ENCODE data around the gene IGDCC3. TPM values are rescaled to one million over a fixed set of nuclear protein-coding genes. Genes with fewer than 3 reads are reported as not detected.

The IGDCC3 gene
- total RNA-seq, 1 experiment from 2014 or later, result 0.32 TPM

- ChIA-PET POLR2A (ENCODE audit: low non-redundant PET) (no interaction called here), CTCF (interaction anchor here (0.6 kb wide), 1 partner anchor 16 kb away, joined by 3 read pairs; no protein-coding TSS in a partner anchor)
- H3K4me1 ChIP-seq (ENCODE audit: insufficient read depth, low read length, poor library complexity, severe bottlenecking), result peaks cover 18% of the 10 kb centered on the region
- no peaks in the 10 kb centered on the region for H3K9me3 ChIP-seq (ENCODE audit: low read depth, low read length, poor library complexity, severe bottlenecking)
- no peak for DNase-seq (ENCODE audit: low spot score)
- no peak overlapping the region for H3K27ac ChIP-seq (ENCODE audit: low read depth, low read length, poor library complexity, severe bottlenecking)
- H3K27me3 ChIP-seq (replicated peaks; ENCODE audit: insufficient read depth, low read depth, low read length, poor library complexity), result peaks cover 60% of the 10 kb centered on the region
- H3K36me3 ChIP-seq (ENCODE audit: insufficient read depth, low read length, poor library complexity, severe bottlenecking), result no peaks in the 10 kb centered on the region
- intact Hi-C loops (cut with micrococcal nuclease; ENCODE audit: unreplicated experiment), result no loop called here
- peak overlapping the region; percentile 53 for H3K4me3 ChIP-seq (ENCODE audit: low read depth, low read length, poor library complexity, severe bottlenecking)
- TF ChIP-seq CTCF (conservative IDR thresholded peaks at IDR 0.05; ENCODE audit: low read depth, low read length) (no peak), EZH2 (IDR thresholded peaks at IDR 0.05; ENCODE audit: borderline replicate concordance, low read depth, low read length, poor library complexity, severe bottlenecking) (no peak)
- BruUV-seq (replicated peaks), result no TSS peak
These were observed 1.1 kb downstream of the IGDCC3 start for GRCh38 chr15:65376767-65377104.

- no TSS peak for BruUV-seq (replicated peaks)
- POLR2A ChIA-PET (ENCODE audit: low non-redundant PET), result no interaction called here
These were observed 1.8 kb downstream of the IGDCC3 start for GRCh38 chr15:65375871-65376607.

GRCh38 chr15:65374821-65375401 lies 2.9 kb downstream of the IGDCC3 start:
- no peaks in the 10 kb centered on the region for H3K9me3 ChIP-seq (ENCODE audit: low read depth, low read length, poor library complexity, severe bottlenecking)
- CTCF ChIA-PET, result no interaction called here
- H3K27ac ChIP-seq (ENCODE audit: low read depth, low read length, poor library complexity, severe bottlenecking), result no peak overlapping the region
- POLR2A ChIA-PET (ENCODE audit: low non-redundant PET), result interaction anchor here (0.5 kb wide), 1 partner anchor 34 kb away, joined by 3 read pairs; no protein-coding TSS in a partner anchor
- peaks cover 58% of the 10 kb centered on the region for H3K27me3 ChIP-seq (replicated peaks; ENCODE audit: insufficient read depth, low read depth, low read length, poor library complexity)
- no peak overlapping the region for H3K4me3 ChIP-seq (ENCODE audit: low read depth, low read length, poor library complexity, severe bottlenecking)
- TF ChIP-seq CTCF (conservative IDR thresholded peaks at IDR 0.05; ENCODE audit: low read depth, low read length) (no peak), EZH2 (IDR thresholded peaks at IDR 0.05; ENCODE audit: borderline replicate concordance, low read depth, low read length, poor library complexity, severe bottlenecking) (no peak)
- H3K36me3 ChIP-seq (ENCODE audit: insufficient read depth, low read length, poor library complexity, severe bottlenecking), result no peaks in the 10 kb centered on the region
- peaks cover 18% of the 10 kb centered on the region for H3K4me1 ChIP-seq (ENCODE audit: insufficient read depth, low read length, poor library complexity, severe bottlenecking)
- intact Hi-C loops (cut with micrococcal nuclease; ENCODE audit: unreplicated experiment), result no loop called here
- BruUV-seq (replicated peaks), result no TSS peak
- DNase-seq (ENCODE audit: low spot score), result no peak

More at GRCh38 chr15:65375871-65376607, 1.8 kb downstream of the IGDCC3 start:
- intact Hi-C loops (cut with micrococcal nuclease; ENCODE audit: unreplicated experiment), result no loop called here
- CTCF ChIA-PET, result interaction anchor here (0.6 kb wide), 1 partner anchor 15 kb away, joined by 3 read pairs; no protein-coding TSS in a partner anchor
- no peaks in the 10 kb centered on the region for H3K36me3 ChIP-seq (ENCODE audit: insufficient read depth, low read length, poor library complexity, severe bottlenecking)
- no peak overlapping the region for H3K27ac ChIP-seq (ENCODE audit: low read depth, low read length, poor library complexity, severe bottlenecking)
- TF ChIP-seq CTCF (conservative IDR thresholded peaks at IDR 0.05; ENCODE audit: low read depth, low read length), result no peak
- TF ChIP-seq EZH2 (IDR thresholded peaks at IDR 0.05; ENCODE audit: borderline replicate concordance, low read depth, low read length, poor library complexity, severe bottlenecking), result no peak
- DNase-seq (ENCODE audit: low spot score), result no peak
- H3K9me3 ChIP-seq (ENCODE audit: low read depth, low read length, poor library complexity, severe bottlenecking), result no peaks in the 10 kb centered on the region
- H3K27me3 ChIP-seq (replicated peaks; ENCODE audit: insufficient read depth, low read depth, low read length, poor library complexity), result peaks cover 60% of the 10 kb centered on the region
- H3K4me3 ChIP-seq (ENCODE audit: low read depth, low read length, poor library complexity, severe bottlenecking), result no peak overlapping the region
- H3K4me1 ChIP-seq (ENCODE audit: insufficient read depth, low read length, poor library complexity, severe bottlenecking), result peaks cover 18% of the 10 kb centered on the region

Data from A673 (cell line).